ENCODE data around the gene ZNF224.
"Not testable (repeated sequence)": the region's sequence is repeated elsewhere in the genome, so short reads cannot be mapped to it uniquely, and the experiment has no call there.

Gene ZNF224

GRCh38 chr19:44107751-44108150, 13.6 kb downstream of the ZNF224 start:
- H3K4me3 ChIP-seq, result no peak overlapping the region
- no peak overlapping the region for H3K27ac ChIP-seq
- no peak for DNase-seq (ENCODE audit: low spot score)
- no peak for TF ChIP-seq CTCF (IDR thresholded peaks at IDR 0.05)

GRCh38 chr19:44109458-44109857, 15.3 kb downstream of the ZNF224 start:
- no peak for DNase-seq (ENCODE audit: low spot score)
- TF ChIP-seq CTCF (IDR thresholded peaks at IDR 0.05), result no peak
- H3K4me3 ChIP-seq, result no peak overlapping the region
- H3K27ac ChIP-seq, result no peak overlapping the region

GRCh38 chr19:44111910-44112463, 17.8 kb downstream of the ZNF224 start:
- H3K27ac ChIP-seq, result no peak overlapping the region
- peak overlapping the region; percentile 80 for H3K4me3 ChIP-seq
- DNase-seq (ENCODE audit: low spot score), result no peak
- TF ChIP-seq CTCF (IDR thresholded peaks at IDR 0.05), result no peak

GRCh38 chr19:44112802-44113137, 18.6 kb downstream of the ZNF224 start:
- TF ChIP-seq CTCF (IDR thresholded peaks at IDR 0.05), result no peak
- DNase-seq (ENCODE audit: low spot score), result no peak
- H3K27ac ChIP-seq, result peak overlapping the region; percentile 23 to 76
- peak overlapping the region; percentile 80 for H3K4me3 ChIP-seq

GRCh38 chr19:44113138-44113783, 19.1 kb downstream of the ZNF224 start, which contains the start of gene ZNF225:
ZNF225 (plus strand) TSS chr19:44113399; CDS start chr19:44115828, 2,429 bp downstream.
- DNase-seq (ENCODE audit: low spot score), result peak; percentile 98
- H3K27ac ChIP-seq, result peak within 1 kb of the TSS; percentile 63 to 76
- peak within 1 kb of the TSS; percentile 80 for H3K4me3 ChIP-seq
- no peak for TF ChIP-seq CTCF (IDR thresholded peaks at IDR 0.05)

GRCh38 chr19:44113784-44114390, 19.7 kb downstream of the ZNF224 start:
- Histone ChIP-seq H3K4me3 (peak overlapping the region; percentile 80), H3K27ac (peak overlapping the region; percentile 63 to 76)
- DNase-seq (ENCODE audit: low spot score), result no peak
- no peak for TF ChIP-seq CTCF (IDR thresholded peaks at IDR 0.05)

- H3K27ac ChIP-seq, H3K4me3 ChIP-seq: not testable (repeated sequence)
These were observed 27.0 kb downstream of the ZNF224 start for GRCh38 chr19:44121162-44121561.

More at GRCh38 chr19:44121162-44121561, 27.0 kb downstream of the ZNF224 start:
- not testable (repeated sequence) for DNase-seq (ENCODE audit: low spot score)

Data from coronary artery (tissue), 2 donors.